Spleen (tissue), 11 donors: Measurements from ENCODE around the gene CPE. TPM values are rescaled to one million over a fixed set of nuclear protein-coding genes. Genes with fewer than 3 reads are reported as not detected.

Experiments used
- DNase-seq: peaks from one replicate; pipeline ENCODE4 v3.0.0-alpha.2; 2020
- H3K27ac ChIP-seq, 8 donors: fragments of 200-600 bp; sonication (generic) in 7 of 8; 1 replicate in 4 of 8; 2 replicates in 4 of 8; pipeline versions ENCODE4 v1.5.0 to v1.8.0; 2016 to 2021; ENCODE audit warnings: inconsistent platforms in 4 of 8, mild to moderate bottlenecking in 4 of 8, moderate library complexity in 1 of 8
- H3K27me3 ChIP-seq, 7 donors: fragments of 200-600 bp; sonication (generic) in 6 of 7; replicated peaks in 1 of 7; 1 replicate in 4 of 7; 2 replicates in 3 of 7; pipeline versions ENCODE4 v1.5.0 to v1.8.0; 2016 to 2021; ENCODE audit warnings: inconsistent platforms in 3 of 7, mild to moderate bottlenecking in 1 of 7
- H3K36me3 ChIP-seq, 6 donors: fragments of 200-600 bp; sonication (generic) in 5 of 6; 1 replicate in 4 of 6; 2 replicates in 2 of 6; pipeline versions ENCODE4 v1.5.0 to v1.8.0; 2016 to 2021; ENCODE audit warnings: inconsistent platforms in 2 of 6
- H3K4me1 ChIP-seq, 6 donors: fragments of 200-600 bp; sonication (generic) in 5 of 6; 1 replicate in 3 of 6; 2 replicates in 3 of 6; pipeline versions ENCODE4 v1.5.0 to v1.8.0; 2016 to 2021; ENCODE audit warnings: inconsistent platforms in 3 of 6
- H3K4me3 ChIP-seq, 8 donors: fragments of 200-600 bp; sonication (generic) in 7 of 8; 1 replicate in 4 of 8; 2 replicates in 4 of 8; pipeline versions ENCODE4 v1.5.0 to v1.8.0; 2016 to 2021; ENCODE audit warnings: inconsistent platforms in 4 of 8, mild to moderate bottlenecking in 4 of 8, moderate library complexity in 2 of 8
- H3K9me3 ChIP-seq, 8 donors: fragments of 200-600 bp; sonication (generic) in 7 of 8; 1 replicate in 4 of 8; 2 replicates in 4 of 8; pipeline versions ENCODE4 v1.5.0 to v1.8.0; 2016 to 2021; ENCODE audit warnings: inconsistent platforms in 4 of 8
- CTCF ChIP-seq, 11 experiments: fragments of 200-600 bp in 7 of 11; fragments of 450-650 bp in 4 of 11; sonication (generic) in 4 of 11; IDR thresholded peaks in 8 of 11; conservative IDR thresholded peaks in 3 of 11; 1 replicate in 7 of 11; 2 replicates in 4 of 11; pipeline versions ENCODE4 v1.4.0 to v1.8.0; 2016 to 2021; ENCODE audit warnings: antibody characterized with exemption in 11 of 11, inconsistent platforms in 4 of 11, mild to moderate bottlenecking in 1 of 11
- POLR2A ChIP-seq, 3 donors: fragments of 450-650 bp; IDR thresholded peaks; one replicate each; pipeline ENCODE4 v1.5.1; 2017; ENCODE audit warnings: antibody characterized with exemption in 3 of 3, mild to moderate bottlenecking in 1 of 3
- POLR2AphosphoS5 ChIP-seq, 3 donors: sonication (generic); formaldehyde crosslinking; IDR thresholded peaks; one replicate each; pipeline ENCODE4 v1.5.1; 2017; ENCODE audit warnings: antibody characterized with exemption in 3 of 3
- WGBS, 5 donors: extraction: QIAGEN DNeasy Blood & Tissue Kit in 3 of 5; methylation state at CpG; one replicate each; pipeline versions ENCODE4 v1.1.5 to v1.1.7; 2013 to 2018; 5-methylcytosine and 5-hydroxymethylcytosine counted together
- intact Hi-C: fragments of 100-400 bp; cut with DNase I; formaldehyde crosslinking; loops from one replicate; pipeline ENCODE4 v1.15.0; 2023; ENCODE audit warnings: low total_unique reads
- polyA plus RNA-seq, 3 donors: library from polyadenylated mRNA; stranded (reverse); fragments of 200-250 nt; gene quantifications; one replicate each; pipeline ENCODE4 v1.2.1, GENCODE V29; 2013
- total RNA-seq, 7 donors: library from RNA; depleted of rRNA in 3 of 7; stranded (reverse); fragments of >200 nt in 3 of 7; fragmentation: NEBNext Ultra II Directional in 4 of 7; extraction: Animal tissue kit (Norgen Biotek cat#: 25700) in 4 of 7; gene quantifications; one replicate each; pipeline versions ENCODE4 v1.1.0 to v1.2.1, GENCODE V29; 2016 to 2021
- donor health status: healthy with polysubstance abuse.
- donor health status: DM: no; HTN: no; CAD: no; lungs with moderate emphysema.
- donor health status: DM: no; HTN: no; CAD: no.
- donor health status: Bipolar disorder and iron deficiency.
- donor health status: healthy.
- donor health status: DM: no; HTN: no; CAD: no.
- donor health status: DM: yes; HTN: yes; CAD: no.

The CPE gene
- total and polyA plus RNA-seq, 10 donors: 1.5 to 9.8 (median 6.2) TPM

GRCh38 chr4:165381821-165382373, 3.1 kb downstream of the CPE start:
- WGBS, 5 donors: 75 to 88% (median 84%) methylated on average over 3 of the region's 3 CpGs
- H3K9me3 ChIP-seq: no peaks in the 10 kb centered on the region
- intact Hi-C loops: no loop called here
- no peak for TF ChIP-seq POLR2AphosphoS5 (IDR thresholded peaks at IDR 0.05)
- no peak for TF ChIP-seq CTCF (IDR thresholded peaks at IDR 0.05 in 8 of 11, conservative IDR thresholded peaks at IDR 0.05 in 3 of 11)
- no peak for TF ChIP-seq POLR2A (IDR thresholded peaks at IDR 0.05)
- peaks cover 0 to 14% (median 12%) of the 10 kb centered on the region in 6 donors for H3K4me1 ChIP-seq
- peaks cover 0 to 36% (median 33%) of the 10 kb centered on the region in 7 donors for H3K27me3 ChIP-seq
- no peak overlapping the region for H3K4me3 ChIP-seq
- H3K27ac ChIP-seq: no peak overlapping the region
- DNase-seq: no peak
- no peaks in the 10 kb centered on the region for H3K36me3 ChIP-seq

- no peaks in the 10 kb centered on the region for H3K36me3 ChIP-seq
- peaks cover 0 to 32% (median 26%) of the 10 kb centered on the region in 7 donors for H3K27me3 ChIP-seq
- H3K9me3 ChIP-seq: no peaks in the 10 kb centered on the region
- no peak overlapping the region for H3K4me3 ChIP-seq
- H3K27ac ChIP-seq: no peak overlapping the region
- no peak for DNase-seq
- peaks cover 0 to 14% (median 12%) of the 10 kb centered on the region in 6 donors for H3K4me1 ChIP-seq
- TF ChIP-seq CTCF (IDR thresholded peaks at IDR 0.05 in 8 of 11, conservative IDR thresholded peaks at IDR 0.05 in 3 of 11) (no peak), POLR2A (IDR thresholded peaks at IDR 0.05) (no peak), POLR2AphosphoS5 (IDR thresholded peaks at IDR 0.05) (no peak)
- intact Hi-C loops: no loop called here
- 87 to 95% (median 93%) methylated on average over 1 of the region's 1 CpG for WGBS, 5 donors
Measured at GRCh38 chr4:165382640-165383039, 3.8 kb downstream of the CPE start.

- DNase-seq: no peak
- intact Hi-C loops: no loop called here
- Histone ChIP-seq H3K9me3 (no peaks in the 10 kb centered on the region), H3K4me3 (no peak overlapping the region), H3K27ac (no peak overlapping the region), H3K27me3 (peaks cover 0 to 24% (median 16%) of the 10 kb centered on the region in 7 donors), H3K4me1 (peaks cover 0 to 9% (median 8%) of the 10 kb centered on the region in 6 donors), H3K36me3 (no peaks in the 10 kb centered on the region)
- TF ChIP-seq POLR2AphosphoS5 (IDR thresholded peaks at IDR 0.05) (no peak), CTCF (IDR thresholded peaks at IDR 0.05 in 8 of 11, conservative IDR thresholded peaks at IDR 0.05 in 3 of 11) (no peak), POLR2A (IDR thresholded peaks at IDR 0.05) (no peak)
- WGBS, 5 donors: 58 to 81% (median 73%) methylated on average over 4 of the region's 4 CpGs
Measured at GRCh38 chr4:165383591-165384073, 4.8 kb downstream of the CPE start.

GRCh38 chr4:165384186-165384585, 5.4 kb downstream of the CPE start:
- TF ChIP-seq CTCF (IDR thresholded peaks at IDR 0.05 in 8 of 11, conservative IDR thresholded peaks at IDR 0.05 in 3 of 11) (no peak), POLR2A (IDR thresholded peaks at IDR 0.05) (no peak)
- DNase-seq: no peak
- intact Hi-C loops: no loop called here
- Histone ChIP-seq H3K9me3 (no peaks in the 10 kb centered on the region), H3K4me3 (no peak overlapping the region), H3K27me3 (peaks cover 0 to 18% (median 10%) of the 10 kb centered on the region in 7 donors), H3K36me3 (no peaks in the 10 kb centered on the region), H3K4me1 (peaks cover 0 to 4% (median 3%) of the 10 kb centered on the region in 6 donors), H3K27ac (no peak overlapping the region)
- WGBS, 5 donors: 66 to 91% (median 89%) methylated on average over 3 of the region's 3 CpGs
